Measurements from ENCODE around the gene TPRG1L. TPM values are rescaled to one million over a fixed set of nuclear protein-coding genes. Genes with fewer than 3 reads are reported as not detected.

The TPRG1L gene
- total RNA-seq, 1 experiment from 2014 or later = 11.7 TPM

Other genes starting within 250 kb of the TPRG1L start
- gene ARHGEF16, start 170.3 kb upstream of the TPRG1L start, total RNA-seq (2014; rRNA removed; shearing (Covaris generic)) = 0.58 and 0.97 TPM in 2 replicates
- gene MEGF6, start 13.5 kb upstream of the TPRG1L start, total RNA-seq (2014; rRNA removed; shearing (Covaris generic)) = 0.58 and 1.1 TPM in 2 replicates
- 23.8 and 29.5 TPM in 2 replicates for gene WRAP73, start 25.1 kb downstream of the TPRG1L start, total RNA-seq (2014; rRNA removed; shearing (Covaris generic))
- 1.5 and 2.0 TPM in 2 replicates for gene TP73, start 27.5 kb downstream of the TPRG1L start, total RNA-seq (2014; rRNA removed; shearing (Covaris generic))
- gene CCDC27, start 127.4 kb downstream of the TPRG1L start, total RNA-seq (2014; rRNA removed; shearing (Covaris generic)) = not detected in 2 replicates
- not detected in 2 replicates for gene SMIM1, start 147.7 kb downstream of the TPRG1L start, total RNA-seq (2014; rRNA removed; shearing (Covaris generic))
- 17.3 and 20.9 TPM in 2 replicates for gene LRRC47, start 171.5 kb downstream of the TPRG1L start, total RNA-seq (2014; rRNA removed; shearing (Covaris generic))
- 13.1 and 23.5 TPM in 2 replicates for gene CEP104, start 232.2 kb downstream of the TPRG1L start, total RNA-seq (2014; rRNA removed; shearing (Covaris generic))
- gene DFFB, start 232.5 kb downstream of the TPRG1L start, total RNA-seq (2014; rRNA removed; shearing (Covaris generic)) = 5.8 and 7.7 TPM in 2 replicates

All from H4 (cell line).